Psoas muscle (tissue), 8 donors: ENCODE measurements around the gene DTL. TPM values are rescaled to one million over a fixed set of nuclear protein-coding genes. Genes with fewer than 3 reads are reported as not detected.

Experiments
- ATAC-seq, 4 donors: fragments of 200-7000 bp; cut with Tn5 transposase; one replicate each; pipeline ENCODE4 v1.9.1; 2020; ENCODE audit warnings: moderate library complexity in 3 of 4, mild to moderate bottlenecking in 2 of 4
- DNase-seq, 2 donors: peaks; one replicate each; pipeline ENCODE4 v3.0.0-alpha.2; 2020
- H3K27ac ChIP-seq: fragments of 200-600 bp; one replicate; pipeline ENCODE4 v1.8.0; 2022
- H3K27me3 ChIP-seq, 3 donors: fragments of 200-600 bp in 1 of 3; one replicate each; pipeline versions ENCODE4 v1.6.1 to v1.8.0; 2013 to 2022; ENCODE audit warnings: low read length in 2 of 3, mild to moderate bottlenecking in 2 of 3, moderate library complexity in 1 of 3; ENCODE audit not compliant: insufficient read depth in 3 of 3
- H3K36me3 ChIP-seq, 2 donors: fragments of 200-600 bp in 1 of 2; one replicate each; pipeline versions ENCODE4 v1.6.1 to v1.8.0; 2013 to 2022; ENCODE audit warnings: low read depth in 1 of 2, mild to moderate bottlenecking in 1 of 2, moderate library complexity in 1 of 2; ENCODE audit not compliant: insufficient read depth in 1 of 2
- H3K4me1 ChIP-seq: fragments of 200-600 bp; one replicate; pipeline ENCODE4 v1.8.0; 2022
- H3K4me3 ChIP-seq: fragments of 200-600 bp; one replicate; pipeline ENCODE4 v1.8.0; 2022; ENCODE audit warnings: mild to moderate bottlenecking
- H3K9me3 ChIP-seq: fragments of 200-600 bp; one replicate; pipeline ENCODE4 v1.8.0; 2022
- CTCF ChIP-seq: fragments of 200-600 bp; IDR thresholded peaks from one replicate; pipeline ENCODE4 v1.8.0; 2022; ENCODE audit warnings: antibody characterized with exemption
- WGBS, 3 donors: extraction: QIAGEN DNeasy Blood & Tissue Kit; methylation state at CpG; one replicate each; pipeline versions ENCODE4 v1.1.6 to v1.1.7; 2013; 5-methylcytosine and 5-hydroxymethylcytosine counted together
- intact Hi-C, 2 donors: fragments of 100-400 bp; cut with DNase I; formaldehyde crosslinking; loops; one replicate each; pipeline versions ENCODE4 v1.11.0 to v1.14.2; 2022
- polyA plus RNA-seq, 3 donors: library from polyadenylated mRNA; stranded (reverse); fragments of 200-250 nt; gene quantifications; one replicate each; pipeline ENCODE4 v1.2.3, GENCODE V29; 2013
- total RNA-seq, 4 donors: library from RNA; stranded (reverse); fragmentation: NEBNext Ultra II Directional in 2 of 4; extraction: Animal tissue kit (Norgen Biotek cat#: 25700) in 2 of 4; gene quantifications; one replicate each; pipeline versions ENCODE4 v1.2.1 to v1.2.4, GENCODE V29; 2021 to 2023
- donor health status: healthy with polysubstance abuse.
- donor health status: DM: no; HTN: no; CAD: no; lungs with moderate emphysema.
- donor health status: Bipolar disorder and iron deficiency.
- donor health status: healthy.
- donor health status: DM: yes; HTN: yes; CAD: no.
- donor health status: DM: no; HTN: no; CAD: no.
- donor health status: DM: no; HTN: no; CAD: no.
- donor health status: DM: yes; HTN: yes; CAD: no.

The DTL gene
- total and polyA plus RNA-seq, 7 donors, result 0.12 to 0.72 (median 0.19) TPM

- no peak for TF ChIP-seq CTCF
- no peak overlapping the region for H3K4me3 ChIP-seq
- DNase-seq (no peak), ATAC-seq (no peak)
- no peaks in the 10 kb centered on the region for H3K36me3 ChIP-seq
- H3K9me3 ChIP-seq, result no peaks in the 10 kb centered on the region
- no peaks in the 10 kb centered on the region for H3K4me1 ChIP-seq
- no peak overlapping the region for H3K27ac ChIP-seq
- H3K27me3 ChIP-seq, result no peaks in the 10 kb centered on the region
- intact Hi-C loops, result no loop called here
These were observed 6.9 kb downstream of the DTL start for GRCh38 chr1:212042436-212042835.

- WGBS, 3 donors, result 90 to 94% (median 94%) methylated on average over 1 of the region's 1 CpG
- no peaks in the 10 kb centered on the region for H3K36me3 ChIP-seq
These were observed 9.3 kb downstream of the DTL start for GRCh38 chr1:212044851-212045250.

GRCh38 chr1:212045981-212046380 lies 10.4 kb downstream of the DTL start:
- Histone ChIP-seq H3K36me3 (no peaks in the 10 kb centered on the region), H3K4me3 (no peak overlapping the region), H3K4me1 (no peaks in the 10 kb centered on the region), H3K27me3 (no peaks in the 10 kb centered on the region), H3K9me3 (no peaks in the 10 kb centered on the region), H3K27ac (no peak overlapping the region)
- DNase-seq, result no peak
- 98 to 100% (median 99%) methylated on average over 2 of the region's 2 CpGs for WGBS, 3 donors
- intact Hi-C loops, result no loop called here
- ATAC-seq, result no peak
- TF ChIP-seq CTCF, result no peak

More at GRCh38 chr1:212044851-212045250, 9.3 kb downstream of the DTL start:
- Histone ChIP-seq H3K9me3 (no peaks in the 10 kb centered on the region), H3K27ac (no peak overlapping the region), H3K4me1 (no peaks in the 10 kb centered on the region), H3K4me3 (no peak overlapping the region), H3K27me3 (no peaks in the 10 kb centered on the region)
- ATAC-seq, result no peak
- intact Hi-C loops, result no loop called here
- TF ChIP-seq CTCF, result no peak
- no peak for DNase-seq

GRCh38 chr1:212053993-212054392 lies 18.4 kb downstream of the DTL start:
- no peak overlapping the region for H3K4me3 ChIP-seq
- no peaks in the 10 kb centered on the region for H3K36me3 ChIP-seq
- no peaks in the 10 kb centered on the region for H3K4me1 ChIP-seq
- TF ChIP-seq CTCF, result no peak
- peaks cover 6% of the 10 kb centered on the region for H3K9me3 ChIP-seq
- H3K27me3 ChIP-seq, result no peaks in the 10 kb centered on the region
- 56 to 93% (median 89%) methylated on average over 1 of the region's 1 CpG for WGBS, 3 donors
- intact Hi-C loops, result loop anchor here in 1 of 2 donors (5.0 kb wide), 1 partner anchor 1213 kb away; no protein-coding TSS in a partner anchor
- DNase-seq (no peak), ATAC-seq (no peak)
- no peak overlapping the region for H3K27ac ChIP-seq

- H3K4me3 ChIP-seq, result no peak overlapping the region
- ATAC-seq (no peak), DNase-seq (no peak)
- intact Hi-C loops, result no loop called here
- no peaks in the 10 kb centered on the region for H3K4me1 ChIP-seq
- no peaks in the 10 kb centered on the region for H3K36me3 ChIP-seq
- TF ChIP-seq CTCF, result no peak
- H3K27ac ChIP-seq, result no peak overlapping the region
- 93 to 99% (median 97%) methylated on average over 2 of the region's 2 CpGs for WGBS, 3 donors
- peaks cover 6% of the 10 kb centered on the region for H3K9me3 ChIP-seq
- no peaks in the 10 kb centered on the region for H3K27me3 ChIP-seq
These were observed 19.8 kb downstream of the DTL start for GRCh38 chr1:212055333-212055732.
